ENCODE results near the gene CD84. TPM values are rescaled to one million over a fixed set of nuclear protein-coding genes. Genes with fewer than 3 reads are reported as not detected.

The CD84 gene
- total RNA-seq, 1 experiment from 2014 or later = not detected

DNA sequence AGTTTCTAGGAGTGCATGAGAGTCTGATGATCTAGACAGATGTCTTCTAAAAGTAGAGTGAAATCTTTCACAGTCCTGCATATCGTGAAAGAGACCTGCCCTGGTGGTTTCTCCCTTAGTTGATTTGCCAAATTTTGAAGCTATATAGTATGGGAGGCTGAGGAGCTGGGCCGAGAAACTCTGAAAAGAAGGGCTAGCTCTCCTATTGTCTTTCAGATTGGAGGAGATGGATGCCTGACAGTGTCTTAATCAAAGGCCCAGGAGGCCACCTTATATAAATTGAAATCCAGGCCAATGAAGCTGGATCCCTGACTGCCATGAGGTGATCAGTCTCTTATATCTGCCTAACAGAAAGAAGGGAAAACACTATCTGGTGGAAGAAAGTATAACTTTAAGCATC, 18.4 kb upstream of the CD84 start:
- peaks cover 4% of the 10 kb centered on the region for H3K27me3 Mint-ChIP-seq (ENCODE audit: insufficient read depth, unreplicated experiment)
- DNase-seq = no peak
- no peaks in the 10 kb centered on the region for H3K4me1 Mint-ChIP-seq (ENCODE audit: low read depth, unreplicated experiment)
- Histone ChIP-seq H3K27me3 (replicated peaks; ENCODE audit: control insufficient read depth, insufficient read depth, low read length) (no peaks in the 10 kb centered on the region), H3K4me3 (ENCODE audit: low read depth, low read length) (no peak overlapping the region), H3K4me1 (no peaks in the 10 kb centered on the region), H3K36me3 (ENCODE audit: control insufficient read depth, insufficient read depth, low read length) (no peaks in the 10 kb centered on the region), H3K9me3 (peaks cover 11% of the 10 kb centered on the region)
- H3K36me3 Mint-ChIP-seq (ENCODE audit: insufficient read depth, unreplicated experiment) = no peaks in the 10 kb centered on the region
- no peak overlapping the region for H3K27ac Mint-ChIP-seq (ENCODE audit: unreplicated experiment)
- TF ChIP-seq CTCF (IDR thresholded peaks at IDR 0.05; ENCODE audit: insufficient read depth in 1 of 2, low read depth in 1 of 2, low read length in 1 of 2, severe bottlenecking in 1 of 2, unreplicated experiment in 1 of 2) = no peak
- CTCF ChIA-PET = interaction anchor here (0.6 to 0.7 kb wide), 2 partner anchors 305 to 555 kb away, joined by 4 to 6 read pairs; no protein-coding TSS in a partner anchor
- POLR2A ChIA-PET = no interaction called here
- H3K9me3 Mint-ChIP-seq (ENCODE audit: unreplicated experiment) = peaks cover 41% of the 10 kb centered on the region
- no TSS peak for BruUV-seq (replicated peaks)
- no peak overlapping the region for H3K4me3 Mint-ChIP-seq (ENCODE audit: unreplicated experiment)
- intact Hi-C loops (cut with micrococcal nuclease; ENCODE audit: unreplicated experiment) = no loop called here

DNA sequence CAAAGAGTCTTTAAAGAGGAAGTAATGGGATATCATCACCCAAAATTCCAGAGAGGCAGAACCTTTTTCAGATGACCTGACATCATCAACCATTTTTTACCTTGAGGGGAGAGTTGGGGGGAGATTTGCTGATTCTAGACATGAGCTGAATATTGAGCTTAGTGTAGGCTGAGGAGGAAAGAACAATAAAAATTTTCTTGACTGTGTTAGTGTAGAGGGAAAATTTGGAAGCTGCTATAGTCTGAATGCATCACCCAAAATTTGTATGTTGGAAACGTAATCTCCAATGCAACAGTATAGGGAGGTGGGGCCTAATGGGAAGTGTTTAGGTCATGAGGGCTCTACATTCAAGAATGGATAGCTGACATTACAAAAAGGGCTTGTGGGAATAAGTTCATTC, 17.8 kb upstream of the CD84 start:
- no peaks in the 10 kb centered on the region for H3K4me1 Mint-ChIP-seq (ENCODE audit: low read depth, unreplicated experiment)
- H3K9me3 ChIP-seq = peaks cover 11% of the 10 kb centered on the region
- DNase-seq = no peak
- no peaks in the 10 kb centered on the region for H3K36me3 Mint-ChIP-seq (ENCODE audit: insufficient read depth, unreplicated experiment)
- no peak overlapping the region for H3K4me3 ChIP-seq (ENCODE audit: low read depth, low read length)
- H3K9me3 Mint-ChIP-seq (ENCODE audit: unreplicated experiment) = peaks cover 37% of the 10 kb centered on the region
- POLR2A ChIA-PET = no interaction called here
- no peak overlapping the region for H3K4me3 Mint-ChIP-seq (ENCODE audit: unreplicated experiment)
- H3K27me3 ChIP-seq (replicated peaks; ENCODE audit: control insufficient read depth, insufficient read depth, low read length) = no peaks in the 10 kb centered on the region
- no peak overlapping the region for H3K27ac Mint-ChIP-seq (ENCODE audit: unreplicated experiment)
- TF ChIP-seq CTCF (IDR thresholded peaks at IDR 0.05; ENCODE audit: insufficient read depth in 1 of 2, low read depth in 1 of 2, low read length in 1 of 2, severe bottlenecking in 1 of 2, unreplicated experiment in 1 of 2) = no peak
- H3K4me1 ChIP-seq = no peaks in the 10 kb centered on the region
- intact Hi-C loops (cut with micrococcal nuclease; ENCODE audit: unreplicated experiment) = no loop called here
- BruUV-seq (replicated peaks) = no TSS peak
- H3K36me3 ChIP-seq (ENCODE audit: control insufficient read depth, insufficient read depth, low read length) = no peaks in the 10 kb centered on the region
- peaks cover 4% of the 10 kb centered on the region for H3K27me3 Mint-ChIP-seq (ENCODE audit: insufficient read depth, unreplicated experiment)
- CTCF ChIA-PET = interaction anchor here (0.6 kb wide), 1 partner anchor 555 kb away, joined by 4 read pairs; no protein-coding TSS in a partner anchor

DNA sequence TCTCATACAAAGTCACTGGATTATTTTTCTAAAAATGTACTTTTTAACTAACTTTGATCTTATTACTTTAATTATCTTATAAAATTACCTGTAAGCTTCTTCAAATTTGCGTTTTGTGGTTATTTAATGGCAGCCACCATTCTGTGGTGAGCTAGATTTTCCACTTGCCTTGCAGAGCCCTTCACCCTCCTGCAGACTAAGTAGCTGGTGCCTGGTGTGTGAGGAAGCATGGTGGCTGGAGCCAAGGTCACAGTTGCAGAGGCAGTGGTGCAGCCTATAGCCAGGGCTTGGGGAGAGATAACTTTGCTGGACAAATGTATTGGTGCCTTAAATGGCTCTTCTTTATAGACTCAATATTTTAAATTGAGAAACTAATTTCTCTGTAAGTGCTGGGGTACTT, 11.2 kb upstream of the CD84 start:
- peaks cover 9% of the 10 kb centered on the region for H3K27me3 Mint-ChIP-seq (ENCODE audit: insufficient read depth, unreplicated experiment)
- intact Hi-C loops (cut with micrococcal nuclease; ENCODE audit: unreplicated experiment) = no loop called here
- peaks cover 19% of the 10 kb centered on the region for H3K9me3 Mint-ChIP-seq (ENCODE audit: unreplicated experiment)
- Histone ChIP-seq H3K9me3 (0 out of 2 replicates have a peak, but pooled peaks cover 4% of the 10 kb centered on the region), H3K4me1 (no peaks in the 10 kb centered on the region), H3K4me3 (ENCODE audit: low read depth, low read length) (no peak overlapping the region), H3K36me3 (ENCODE audit: control insufficient read depth, insufficient read depth, low read length) (no peaks in the 10 kb centered on the region), H3K27me3 (replicated peaks; ENCODE audit: control insufficient read depth, insufficient read depth, low read length) (no peaks in the 10 kb centered on the region)
- peaks cover 6% of the 10 kb centered on the region for H3K36me3 Mint-ChIP-seq (ENCODE audit: insufficient read depth, unreplicated experiment)
- no TSS peak for BruUV-seq (replicated peaks)
- ChIA-PET CTCF (no interaction called here), POLR2A (no interaction called here)
- H3K27ac Mint-ChIP-seq (ENCODE audit: unreplicated experiment) = no peak overlapping the region
- no peaks in the 10 kb centered on the region for H3K4me1 Mint-ChIP-seq (ENCODE audit: low read depth, unreplicated experiment)
- H3K4me3 Mint-ChIP-seq (ENCODE audit: unreplicated experiment) = no peak overlapping the region
- no peak for TF ChIP-seq CTCF (IDR thresholded peaks at IDR 0.05; ENCODE audit: insufficient read depth in 1 of 2, low read depth in 1 of 2, low read length in 1 of 2, severe bottlenecking in 1 of 2, unreplicated experiment in 1 of 2)
- no peak for DNase-seq

Data from Caco-2 (cell line).